Brain microvascular endothelial cell (primary cell): ENCODE results near the gene CELA2B.

Experiments used
- DNase-seq: peaks from one replicate; pipeline ENCODE4 v3.0.0-alpha.2; 2020
- H3K27ac ChIP-seq: fragments of 250-450 bp; sonication (Bioruptor Pico); 2 replicates; pipeline ENCODE4 v1.5.1; 2020; ENCODE audit warnings: mild to moderate bottlenecking, moderate library complexity
- H3K27me3 ChIP-seq: fragments of 250-450 bp; sonication (Bioruptor Pico); replicated peaks from 2 replicates; pipeline ENCODE4 v1.5.1; 2020; ENCODE audit warnings: mild to moderate bottlenecking
- H3K36me3 ChIP-seq: fragments of 250-450 bp; sonication (Bioruptor Pico); replicated peaks from 2 replicates; pipeline ENCODE4 v1.5.1; 2020; ENCODE audit warnings: mild to moderate bottlenecking
- H3K4me3 ChIP-seq: 2 replicates; pipeline ENCODE4 v1.5.1; 2011; ENCODE audit warnings: low read depth, mild to moderate bottlenecking, control low read depth, low read length, moderate library complexity
- CTCF ChIP-seq: IDR thresholded peaks from 2 replicates; pipeline ENCODE4 v1.5.1; 2011; ENCODE audit warnings: low read depth, mild to moderate bottlenecking, moderate library complexity, low read length, control low read depth, inconsistent platforms; ENCODE audit errors: missing control alignments
- in situ Hi-C: cut with HindIII; loops from 2 replicates; pipeline ENCODE4 v1.10.0; 2017; ENCODE audit warnings: low sequenced_read_pairs, low pct_ligation_motif_present

Gene CELA2B

DNA sequence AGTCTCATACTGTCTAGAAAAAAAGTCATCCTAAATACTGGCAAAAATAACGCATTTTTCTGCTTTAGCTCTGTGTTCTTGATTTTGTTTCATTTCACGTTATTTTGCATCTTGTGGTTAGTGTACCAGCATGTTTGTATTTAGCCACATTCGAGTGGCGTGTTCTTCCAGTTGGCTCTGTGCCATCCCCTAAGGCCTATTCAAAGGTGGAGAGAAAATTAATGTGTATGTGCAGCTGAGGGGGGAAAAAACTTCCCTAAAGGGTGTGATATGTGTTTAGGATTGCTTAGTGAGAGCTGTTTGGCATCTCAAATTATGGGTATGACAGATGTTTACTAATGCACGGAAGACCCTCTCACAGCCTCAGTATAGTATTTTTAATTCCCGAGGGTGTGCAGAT, 62.9 kb downstream of the CELA2B start:
- no peak overlapping the region for H3K27ac ChIP-seq
- H3K27me3 ChIP-seq, result no peaks in the 10 kb centered on the region
- H3K36me3 ChIP-seq, result peaks cover 25% of the 10 kb centered on the region
- in situ Hi-C loops, result no loop called here
- TF ChIP-seq CTCF, result no peak
- H3K4me3 ChIP-seq, result no peak overlapping the region
- no peak for DNase-seq

GRCh38 chr1:15540186-15540585, 64.3 kb downstream of the CELA2B start:
- no peak for TF ChIP-seq CTCF
- Histone ChIP-seq H3K4me3 (no peak overlapping the region), H3K27ac (no peak overlapping the region), H3K36me3 (peaks cover 22% of the 10 kb centered on the region), H3K27me3 (no peaks in the 10 kb centered on the region)
- DNase-seq, result peak; percentile 44
- in situ Hi-C loops, result no loop called here
